H9 (cell line): ENCODE results near the gene ERCC6L2. TPM values are rescaled to one million over a fixed set of nuclear protein-coding genes. Genes with fewer than 3 reads are reported as not detected.

Experiments used
- DNase-seq: peaks from one replicate; pipeline ENCODE4 v3.0.0-alpha.2; 2017
- H2AFZ ChIP-seq: one replicate; pipeline ENCODE4 v1.6.1; 2013; ENCODE audit warnings: mild to moderate bottlenecking, low read length, control low read depth, moderate library complexity
- H2AK5ac ChIP-seq: 2 replicates; pipeline ENCODE4 v1.6.1; 2013; ENCODE audit warnings: low read length, control low read depth, mixed read lengths; ENCODE audit not compliant: insufficient read length
- H2BK120ac ChIP-seq: one replicate; pipeline ENCODE4 v1.6.1; 2013; ENCODE audit warnings: low read depth, mild to moderate bottlenecking, low read length, control low read depth, inconsistent platforms; ENCODE audit not compliant: poor library complexity, severe bottlenecking
- H2BK12ac ChIP-seq: 2 replicates; pipeline ENCODE4 v1.6.1; 2013; ENCODE audit warnings: low read length, control low read depth, mixed read lengths, low read depth; ENCODE audit not compliant: insufficient read length
- H2BK15ac ChIP-seq: 2 replicates; pipeline ENCODE4 v1.6.1; 2013; ENCODE audit warnings: low read depth, low read length, control low read depth
- H2BK20ac ChIP-seq: one replicate; pipeline ENCODE4 v1.6.1; 2013; ENCODE audit warnings: low read depth, mild to moderate bottlenecking, low read length, control low read depth, inconsistent platforms; ENCODE audit not compliant: poor library complexity, severe bottlenecking
- H2BK5ac ChIP-seq: 2 replicates; pipeline ENCODE4 v1.6.1; 2013; ENCODE audit warnings: low read length, control low read depth, mixed read lengths; ENCODE audit not compliant: insufficient read length
- H3K14ac ChIP-seq: 2 replicates; pipeline ENCODE4 v1.6.1; 2013; ENCODE audit warnings: low read length, control low read depth; ENCODE audit not compliant: insufficient read depth
- H3K18ac ChIP-seq: 2 replicates; pipeline ENCODE4 v1.6.1; 2013; ENCODE audit warnings: low read depth, mild to moderate bottlenecking, mixed read lengths, low read length, control low read depth; ENCODE audit not compliant: insufficient read length
- H3K23ac ChIP-seq: 2 replicates; pipeline ENCODE4 v1.6.1; 2013; ENCODE audit warnings: low read length, control low read depth, mixed read lengths, low read depth; ENCODE audit not compliant: insufficient read length
- H3K23me2 ChIP-seq: 2 replicates; pipeline ENCODE4 v1.6.1; 2013; ENCODE audit warnings: low read depth, mild to moderate bottlenecking, mixed read lengths, low read length, control low read depth; ENCODE audit not compliant: insufficient read length, poor library complexity, severe bottlenecking
- H3K27ac ChIP-seq: 2 replicates; pipeline ENCODE4 v1.5.1; 2013; ENCODE audit warnings: low read length, control low read depth, mixed read lengths, low read depth; ENCODE audit not compliant: insufficient read length
- H3K27me3 ChIP-seq: 2 replicates; pipeline ENCODE4 v1.6.1; 2013; ENCODE audit warnings: low read length, control low read depth, inconsistent platforms; ENCODE audit not compliant: insufficient read depth
- H3K4ac ChIP-seq: 2 replicates; pipeline ENCODE4 v1.6.1; 2013; ENCODE audit warnings: low read depth, mild to moderate bottlenecking, control low read depth, inconsistent platforms, low read length, moderate library complexity
- H3K4me1 ChIP-seq: 2 replicates; pipeline ENCODE4 v1.6.1; 2013; ENCODE audit warnings: low read length, control low read depth, inconsistent platforms; ENCODE audit not compliant: insufficient read depth
- H3K4me2 ChIP-seq: 2 replicates; pipeline ENCODE4 v1.6.1; 2013; ENCODE audit warnings: low read length, control low read depth, mixed read lengths; ENCODE audit not compliant: insufficient read length, insufficient read depth
- H3K56ac ChIP-seq: 2 replicates; pipeline ENCODE4 v1.6.1; 2013; ENCODE audit warnings: low read depth, mild to moderate bottlenecking, mixed read lengths, low read length, control low read depth; ENCODE audit not compliant: insufficient read length
- H3K79me1 ChIP-seq: 2 replicates; pipeline ENCODE4 v1.6.1; 2013; ENCODE audit warnings: low read depth, mild to moderate bottlenecking, moderate library complexity, low read length, control low read depth, inconsistent platforms; ENCODE audit not compliant: insufficient read depth, poor library complexity, severe bottlenecking
- H3K79me2 ChIP-seq: 2 replicates; pipeline ENCODE4 v1.6.1; 2013; ENCODE audit warnings: low read length, control low read depth, inconsistent platforms; ENCODE audit not compliant: insufficient read depth
- H3K9ac ChIP-seq: 2 replicates; pipeline ENCODE4 v1.6.1; 2013; ENCODE audit warnings: low read length, control low read depth, mixed read lengths; ENCODE audit not compliant: insufficient read length; ENCODE audit errors: extremely low read depth
- H3K9me3 ChIP-seq: one replicate; pipeline ENCODE4 v1.6.1; 2013; ENCODE audit warnings: low read depth, low read length, inconsistent platforms; ENCODE audit not compliant: control insufficient read depth
- H3T11ph ChIP-seq: one replicate; pipeline ENCODE4 v1.6.1; 2013; ENCODE audit warnings: mild to moderate bottlenecking, low read length, control low read depth, inconsistent platforms
- H4K20me1 ChIP-seq: one replicate; pipeline ENCODE4 v1.6.1; 2013; ENCODE audit not compliant: control insufficient read depth, insufficient read length, insufficient read depth
- H4K5ac ChIP-seq: 2 replicates; pipeline ENCODE4 v1.6.1; 2013; ENCODE audit warnings: low read depth, mild to moderate bottlenecking, mixed read lengths, low read length, control low read depth; ENCODE audit not compliant: insufficient read length
- H4K8ac ChIP-seq: replicated peaks from 2 replicates; pipeline ENCODE4 v1.6.1; 2013; ENCODE audit warnings: low read length, control low read depth, mixed read lengths, low read depth; ENCODE audit not compliant: insufficient read length
- H4K91ac ChIP-seq: 2 replicates; pipeline ENCODE4 v1.6.1; 2013; ENCODE audit warnings: low read depth, mild to moderate bottlenecking, moderate library complexity, mixed read lengths, low read length, control low read depth; ENCODE audit not compliant: insufficient read length
- H3K27ac Mint-ChIP-seq, 3 experiments: 2 replicates in 2 of 3; 3 replicates in 1 of 3; pipeline ENCODE4 v1.8.0; 2020 to 2021; ENCODE audit warnings: mixed read lengths in 3 of 3, mild to moderate bottlenecking in 1 of 3, moderate library complexity in 1 of 3
- H3K27me3 Mint-ChIP-seq: 2 replicates; pipeline ENCODE4 v1.8.0; 2021; ENCODE audit warnings: low read depth, mild to moderate bottlenecking, moderate library complexity, mixed read lengths
- H3K36me3 Mint-ChIP-seq, 3 experiments: 2 replicates in 2 of 3; 3 replicates in 1 of 3; pipeline ENCODE4 v1.8.0; 2020 to 2021; ENCODE audit warnings: low read depth in 3 of 3, mixed read lengths in 3 of 3; ENCODE audit not compliant: insufficient read depth in 1 of 3
- H3K4me1 Mint-ChIP-seq, 2 experiments: 2 replicates each; pipeline ENCODE4 v1.8.0; 2020; ENCODE audit warnings: mixed read lengths in 2 of 2
- H3K4me3 Mint-ChIP-seq, 2 experiments: 2 replicates in 1 of 2; 3 replicates in 1 of 2; pipeline ENCODE4 v1.8.0; 2020 to 2021; ENCODE audit warnings: mild to moderate bottlenecking in 2 of 2, mixed read lengths in 2 of 2, moderate library complexity in 1 of 2
- H3K9me3 Mint-ChIP-seq, 2 experiments: 2 replicates in 1 of 2; 3 replicates in 1 of 2; pipeline ENCODE4 v1.8.0; 2020; ENCODE audit warnings: mild to moderate bottlenecking in 2 of 2, mixed read lengths in 2 of 2, moderate library complexity in 1 of 2
- WGBS: extraction: QIAGEN DNeasy Blood & Tissue Kit; methylation state at CpG from one replicate; pipeline ENCODE4 v1.1.7; 2013; ENCODE audit warnings: missing lambda C conversion rate, low lambda C conversion rate, mixed read lengths; ENCODE audit not compliant: insufficient read length; ENCODE audit errors: extremely low coverage; 5-methylcytosine and 5-hydroxymethylcytosine counted together
- total RNA-seq: library from RNA; stranded (reverse); gene quantifications from 2 replicates; pipeline ENCODE4 v1.2.1, GENCODE V29; 2021
- TF ChIP-seq, protein P1 (sequence below): fragments of 200-600 bp; sonication (generic); conservative IDR thresholded peaks from 3 replicates; pipeline ENCODE4 v1.8.0; 2021; ENCODE audit warnings: antibody characterized with exemption, mild to moderate bottlenecking

Gene ERCC6L2
- total RNA-seq, 1 experiment from 2014 or later, result 57.7 TPM

DNA sequence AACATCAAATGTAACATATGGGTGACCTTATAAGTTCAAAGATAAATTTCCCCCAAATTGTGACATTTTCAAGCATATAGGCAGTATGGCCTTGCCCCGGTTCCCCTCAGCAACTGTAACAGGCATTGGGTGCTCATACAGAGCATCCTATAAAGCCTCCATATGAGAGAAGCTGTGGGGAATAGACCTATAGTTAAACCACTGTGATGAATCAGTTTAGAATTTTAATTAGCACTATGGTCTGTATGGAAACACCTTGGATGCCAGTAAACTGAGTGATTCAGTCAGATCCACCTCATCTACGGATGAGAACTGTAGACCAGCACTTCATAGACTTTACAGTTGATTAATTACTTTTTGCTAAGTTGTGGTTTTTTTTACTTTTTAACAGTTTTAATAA, 79.4 kb downstream of the ERCC6L2 start:
- no peaks in the 10 kb centered on the region for H4K20me1 ChIP-seq
- no peaks in the 10 kb centered on the region for H3K27me3 ChIP-seq
- H3K14ac ChIP-seq, result no peak overlapping the region
- no peak overlapping the region for H2AFZ ChIP-seq
- H2AK5ac ChIP-seq, result no peak overlapping the region
- H3K9ac ChIP-seq, result no peak overlapping the region
- H2BK5ac ChIP-seq, result no peak overlapping the region
- no peaks in the 10 kb centered on the region for H3K27me3 Mint-ChIP-seq
- H3T11ph ChIP-seq, result no peak overlapping the region
- H2BK12ac ChIP-seq, result no peak overlapping the region
- H3K27ac ChIP-seq, result no peak overlapping the region
- H3K23ac ChIP-seq, result no peak overlapping the region
- no peak overlapping the region for H2BK20ac ChIP-seq
- H3K9me3 Mint-ChIP-seq, result peaks cover 4 to 8% of the 10 kb centered on the region in 2 experiments; a peak in 3 of 5 replicates
- H3K4me1 ChIP-seq, result no peaks in the 10 kb centered on the region
- H3K79me2 ChIP-seq, result no peaks in the 10 kb centered on the region
- no CpG with 5 or more reads among the region's 2 CpGs for WGBS
- H3K56ac ChIP-seq, result no peak overlapping the region
- TF ChIP-seq, protein P1, sequence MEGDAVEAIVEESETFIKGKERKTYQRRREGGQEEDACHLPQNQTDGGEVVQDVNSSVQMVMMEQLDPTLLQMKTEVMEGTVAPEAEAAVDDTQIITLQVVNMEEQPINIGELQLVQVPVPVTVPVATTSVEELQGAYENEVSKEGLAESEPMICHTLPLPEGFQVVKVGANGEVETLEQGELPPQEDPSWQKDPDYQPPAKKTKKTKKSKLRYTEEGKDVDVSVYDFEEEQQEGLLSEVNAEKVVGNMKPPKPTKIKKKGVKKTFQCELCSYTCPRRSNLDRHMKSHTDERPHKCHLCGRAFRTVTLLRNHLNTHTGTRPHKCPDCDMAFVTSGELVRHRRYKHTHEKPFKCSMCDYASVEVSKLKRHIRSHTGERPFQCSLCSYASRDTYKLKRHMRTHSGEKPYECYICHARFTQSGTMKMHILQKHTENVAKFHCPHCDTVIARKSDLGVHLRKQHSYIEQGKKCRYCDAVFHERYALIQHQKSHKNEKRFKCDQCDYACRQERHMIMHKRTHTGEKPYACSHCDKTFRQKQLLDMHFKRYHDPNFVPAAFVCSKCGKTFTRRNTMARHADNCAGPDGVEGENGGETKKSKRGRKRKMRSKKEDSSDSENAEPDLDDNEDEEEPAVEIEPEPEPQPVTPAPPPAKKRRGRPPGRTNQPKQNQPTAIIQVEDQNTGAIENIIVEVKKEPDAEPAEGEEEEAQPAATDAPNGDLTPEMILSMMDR, result no peak
- no peak overlapping the region for H3K4me2 ChIP-seq
- H3K4ac ChIP-seq, result no peak overlapping the region
- H3K4me3 Mint-ChIP-seq, result no peak overlapping the region
- H3K4me1 Mint-ChIP-seq, result no peaks in the 10 kb centered on the region
- H3K27ac Mint-ChIP-seq, result no peak overlapping the region
- no peak overlapping the region for H4K91ac ChIP-seq
- no peak overlapping the region for H2BK15ac ChIP-seq
- no peak overlapping the region for H3K18ac ChIP-seq
- no peak for DNase-seq
- no peaks in the 10 kb centered on the region for H3K9me3 ChIP-seq
- H4K8ac ChIP-seq, result no peak overlapping the region
- no peak overlapping the region for H4K5ac ChIP-seq
- peaks cover 49 to 61% (median 59%) of the 10 kb centered on the region in 3 experiments for H3K36me3 Mint-ChIP-seq
- no peaks in the 10 kb centered on the region for H3K79me1 ChIP-seq
- H2BK120ac ChIP-seq, result no peak overlapping the region
- no peaks in the 10 kb centered on the region for H3K23me2 ChIP-seq
